Cardiac fibroblast (primary cell): ENCODE data around the gene KIF2C.
"Not testable (repeated sequence)": the region's sequence is repeated elsewhere in the genome, so short reads cannot be mapped to it uniquely, and the experiment has no call there.

Source experiments
- DNase-seq, 2 donors: peaks; one replicate each; pipeline versions ENCODE4 v3.0.0 to v3.0.0-alpha.2; 2010; ENCODE audit warnings: low read depth in 2 of 2
- H3K4me3 ChIP-seq, 2 donors: replicated peaks in 1 of 2; 1 replicate in 1 of 2; 2 replicates in 1 of 2; pipeline ENCODE4 v1.5.1; 2011; ENCODE audit warnings: low read depth in 2 of 2, low read length in 2 of 2, mild to moderate bottlenecking in 2 of 2, moderate library complexity in 1 of 2
- CTCF ChIP-seq: IDR thresholded peaks from one replicate; pipeline ENCODE4 v1.5.1; 2011; ENCODE audit warnings: low read depth, mild to moderate bottlenecking, low read length, inconsistent platforms

The KIF2C gene

GRCh38 chr1:44760876-44761275, 21.2 kb downstream of the KIF2C start:
- no peak for DNase-seq
- H3K4me3 ChIP-seq: no peak overlapping the region
- TF ChIP-seq CTCF: no peak

GRCh38 chr1:44766421-44766820, 26.8 kb downstream of the KIF2C start:
- DNase-seq, H3K4me3 ChIP-seq: not testable (repeated sequence)

- H3K4me3 ChIP-seq: peak within 1 kb of the TSS; percentile 84
- TF ChIP-seq CTCF: no peak
- peak; percentile 94 to 96 for DNase-seq
Measured at GRCh38 chr1:44775078-44775929, 35.7 kb downstream of the KIF2C start, which contains the start of gene RPS8. Gene RPS8, plus strand, starts transcription at chr1:44775540. Its CDS starts 57 bp downstream, at chr1:44775597.

GRCh38 chr1:44775930-44776729, 36.5 kb downstream of the KIF2C start:
- no peak for TF ChIP-seq CTCF
- DNase-seq: peak in 1 of 2 donors; percentile 36

GRCh38 chr1:44776730-44777068, 37.1 kb downstream of the KIF2C start:
- peak in 1 of 2 donors; percentile 22 for DNase-seq
- TF ChIP-seq CTCF: no peak

More at GRCh38 chr1:44775930-44776729, 36.5 kb downstream of the KIF2C start:
- H3K4me3 ChIP-seq: peak overlapping the region; percentile 84

GRCh38 chr1:44777547-44777946, 37.9 kb downstream of the KIF2C start:
- no peak for DNase-seq
- peak overlapping the region; percentile 84 for H3K4me3 ChIP-seq
- TF ChIP-seq CTCF: no peak

More at GRCh38 chr1:44776730-44777068, 37.1 kb downstream of the KIF2C start:
- peak overlapping the region; percentile 84 for H3K4me3 ChIP-seq

GRCh38 chr1:44777969-44778635, 38.5 kb downstream of the KIF2C start:
- TF ChIP-seq CTCF: no peak
- no peak for DNase-seq
- H3K4me3 ChIP-seq: peak overlapping the region in 1 of 2 donors; percentile 13
